Glutamatergic neuron (in vitro differentiated cells): ENCODE results near the gene PLBD2. TPM values are rescaled to one million over a fixed set of nuclear protein-coding genes. Genes with fewer than 3 reads are reported as not detected.

Source experiments
- DNase-seq: peaks from one replicate; pipeline ENCODE4 v3.0.0; 2022
- H3K27ac Mint-ChIP-seq: one replicate; pipeline ENCODE4 v1.8.0; 2020; ENCODE audit warnings: mild to moderate bottlenecking, mixed read lengths, inconsistent platforms; ENCODE audit not compliant: unreplicated experiment
- H3K27me3 Mint-ChIP-seq: one replicate; pipeline ENCODE4 v1.8.0; 2020; ENCODE audit warnings: mild to moderate bottlenecking, moderate library complexity, mixed read lengths, inconsistent platforms; ENCODE audit not compliant: unreplicated experiment
- H3K36me3 Mint-ChIP-seq: one replicate; pipeline ENCODE4 v1.8.0; 2020; ENCODE audit warnings: mild to moderate bottlenecking, mixed read lengths, inconsistent platforms; ENCODE audit not compliant: unreplicated experiment
- H3K4me1 Mint-ChIP-seq: one replicate; pipeline ENCODE4 v1.8.0; 2020; ENCODE audit warnings: mild to moderate bottlenecking, low read depth, mixed read lengths, inconsistent platforms; ENCODE audit not compliant: unreplicated experiment
- H3K4me3 Mint-ChIP-seq: one replicate; pipeline ENCODE4 v1.8.0; 2020; ENCODE audit warnings: mild to moderate bottlenecking, mixed read lengths, inconsistent platforms; ENCODE audit not compliant: unreplicated experiment
- H3K9me3 Mint-ChIP-seq: one replicate; pipeline ENCODE4 v1.8.0; 2020; ENCODE audit warnings: mild to moderate bottlenecking, moderate library complexity, mixed read lengths, inconsistent platforms; ENCODE audit not compliant: unreplicated experiment
- CTCF ChIP-seq: fragments of 200-600 bp; sonication (generic); IDR thresholded peaks from one replicate; pipeline ENCODE4 v1.5.0; 2021; ENCODE audit not compliant: partially characterized antibody, unreplicated experiment
- total RNA-seq: library from RNA; stranded (reverse); fragmentation: NEBNext Ultra II Directional; extraction: Animal tissue kit (Norgen Biotek cat#: 25700); gene quantifications from one replicate; pipeline ENCODE4 v1.2.1, GENCODE V29; 2021; ENCODE audit not compliant: unreplicated experiment

Gene PLBD2
- total RNA-seq, 1 donor from 2014 or later: 85.7 TPM

GRCh38 chr12:113414519-113415038 is 56.2 kb downstream of the PLBD2 start:
- DNase-seq: no peak
- H3K9me3 Mint-ChIP-seq: peaks cover 8% of the 10 kb centered on the region
- no peak overlapping the region for H3K4me3 Mint-ChIP-seq
- peaks cover 6% of the 10 kb centered on the region for H3K27me3 Mint-ChIP-seq
- no peaks in the 10 kb centered on the region for H3K36me3 Mint-ChIP-seq
- peaks cover 2% of the 10 kb centered on the region for H3K4me1 Mint-ChIP-seq
- no peak overlapping the region for H3K27ac Mint-ChIP-seq
- no peak for TF ChIP-seq CTCF

GRCh38 chr12:113416091-113416754 is 57.8 kb downstream of the PLBD2 start:
- no peak for DNase-seq
- no peak overlapping the region for H3K27ac Mint-ChIP-seq

GRCh38 chr12:113418213-113418879 is 60.0 kb downstream of the PLBD2 start:
- DNase-seq: no peak
- no peak overlapping the region for H3K4me3 Mint-ChIP-seq
- H3K9me3 Mint-ChIP-seq: peaks cover 8% of the 10 kb centered on the region
- no peak for TF ChIP-seq CTCF
- H3K36me3 Mint-ChIP-seq: no peaks in the 10 kb centered on the region
- peaks cover 9% of the 10 kb centered on the region for H3K27me3 Mint-ChIP-seq
- H3K27ac Mint-ChIP-seq: no peak overlapping the region
- peaks cover 2% of the 10 kb centered on the region for H3K4me1 Mint-ChIP-seq

More at GRCh38 chr12:113416091-113416754, 57.8 kb downstream of the PLBD2 start:
- no peak overlapping the region for H3K4me3 Mint-ChIP-seq
- H3K27me3 Mint-ChIP-seq: peaks cover 9% of the 10 kb centered on the region
- H3K9me3 Mint-ChIP-seq: peaks cover 8% of the 10 kb centered on the region
- TF ChIP-seq CTCF: no peak
- H3K4me1 Mint-ChIP-seq: peaks cover 2% of the 10 kb centered on the region
- H3K36me3 Mint-ChIP-seq: no peaks in the 10 kb centered on the region

GRCh38 chr12:113420996-113421595 is 62.7 kb downstream of the PLBD2 start:
- no peaks in the 10 kb centered on the region for H3K36me3 Mint-ChIP-seq

More at GRCh38 chr12:113420996-113421595, 62.7 kb downstream of the PLBD2 start:
- Mint-ChIP-seq H3K4me1 (peaks cover 1% of the 10 kb centered on the region), H3K27me3 (peaks cover 7% of the 10 kb centered on the region), H3K9me3 (peaks cover 1% of the 10 kb centered on the region), H3K27ac (no peak overlapping the region), H3K4me3 (no peak overlapping the region)
- DNase-seq: no peak
- no peak for TF ChIP-seq CTCF
